Skeletal muscle cell (primary cell): ENCODE results near the gene MAP3K10.
"Not testable (repeated sequence)": the region's sequence is repeated elsewhere in the genome, so short reads cannot be mapped to it uniquely, and the experiment has no call there.

Experiments
- DNase-seq: peaks from one replicate; pipeline ENCODE4 v3.0.0-alpha.2; 2010; ENCODE audit warnings: low read depth
- H3K4me3 ChIP-seq: 2 replicates; pipeline ENCODE4 v1.5.1; 2011; ENCODE audit warnings: low read depth, mild to moderate bottlenecking, control low read depth, low read length, moderate library complexity

Gene MAP3K10

DNA sequence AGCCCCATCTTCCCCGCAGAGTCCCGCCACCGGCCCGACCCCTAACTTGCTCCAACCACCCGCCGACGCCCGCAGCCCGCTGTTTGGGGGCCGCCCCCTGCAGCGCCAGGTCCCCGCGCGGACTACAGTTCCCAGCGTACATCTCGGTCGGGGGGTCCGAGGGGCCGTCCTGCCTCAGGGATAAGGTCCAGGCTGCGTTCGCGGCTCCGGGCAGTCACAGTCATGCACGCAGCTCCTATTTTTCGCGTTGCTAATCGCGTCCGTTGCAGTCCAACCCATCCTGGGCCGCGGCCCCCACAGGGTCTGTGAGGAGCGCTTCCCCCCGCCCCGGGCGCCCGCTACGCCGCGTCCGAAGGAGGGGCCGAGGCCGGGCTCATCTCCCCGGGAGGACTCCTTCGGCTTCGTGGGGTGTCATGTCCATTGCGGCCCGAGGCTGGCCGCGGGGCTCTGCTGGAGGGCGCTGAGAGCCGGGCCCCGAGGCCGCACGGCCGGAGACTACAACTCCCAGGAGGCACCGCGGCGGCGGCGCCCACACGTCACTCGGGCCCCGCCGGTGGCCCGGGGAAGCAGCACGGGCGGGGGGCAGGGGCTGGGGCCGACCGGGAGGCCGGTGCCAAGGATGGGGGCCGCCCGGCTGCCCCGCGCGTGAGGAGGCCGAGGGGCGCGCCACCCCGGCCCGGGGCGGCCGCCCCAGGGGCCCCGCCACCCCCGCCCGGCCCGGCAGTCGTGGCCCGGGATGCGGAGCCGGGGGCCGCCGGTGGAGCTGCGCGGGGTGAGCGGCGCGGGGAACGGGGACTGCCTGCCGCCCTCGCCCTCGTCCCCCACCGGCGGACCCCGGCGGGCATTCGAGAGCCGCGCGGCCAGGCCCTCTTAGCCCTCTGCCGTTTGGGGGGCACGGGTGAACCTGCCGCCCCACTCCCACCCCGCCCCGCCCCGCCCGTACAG is at the start of gene MAP3K10:
MAP3K10 (plus strand) TSS at position 536 of the 945 bp plus-strand sequence. CDS start 606 bp downstream, outside the sequence.
- DNase-seq: peak; percentile 8
- H3K4me3 ChIP-seq: peak within 1 kb of the TSS; percentile 96

DNA sequence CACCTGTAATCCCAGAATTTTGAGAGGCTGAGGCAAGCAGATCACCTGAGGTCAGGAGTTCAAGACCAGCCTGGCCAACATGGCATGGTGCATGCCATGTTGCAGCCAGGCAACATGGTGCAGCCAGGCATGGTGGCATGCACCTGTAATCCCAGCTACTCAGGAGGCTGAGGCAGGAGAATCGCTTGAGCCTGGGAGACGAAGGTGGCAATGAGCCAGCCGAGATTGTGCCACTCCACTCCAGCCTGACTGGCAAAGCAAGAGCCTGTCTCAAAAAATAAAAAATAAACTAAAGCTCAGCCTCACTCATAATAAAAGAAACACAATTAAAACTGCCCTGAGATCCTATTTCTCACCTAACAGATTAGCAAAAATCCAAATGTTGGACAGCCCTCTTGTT is 49.7 kb upstream of the MAP3K10 start:
- DNase-seq: no peak

DNA sequence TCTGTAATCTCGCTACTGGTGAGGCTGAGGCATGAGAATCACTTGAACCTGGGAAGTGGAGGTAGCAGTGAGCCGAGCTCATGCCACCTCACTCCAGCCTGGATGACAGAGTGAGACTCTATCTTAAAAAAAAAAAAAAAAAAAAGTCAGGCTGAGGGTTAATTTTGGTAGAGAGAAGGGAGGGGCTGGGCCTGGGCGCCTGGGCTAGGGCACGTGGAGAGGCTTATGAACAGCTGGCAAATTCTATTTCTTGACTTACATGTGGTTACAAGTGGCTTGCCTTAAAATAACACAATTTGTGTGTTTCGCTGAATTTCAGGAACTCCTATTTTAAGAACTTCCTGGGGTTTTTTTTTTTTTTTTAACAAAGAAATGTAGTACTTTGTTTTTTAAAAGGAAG is 47.6 kb upstream of the MAP3K10 start:
- H3K4me3 ChIP-seq: no peak overlapping the region
- DNase-seq: no peak

More for the DNA sequence above, 49.7 kb upstream of the MAP3K10 start:
- H3K4me3 ChIP-seq: no peak overlapping the region

DNA sequence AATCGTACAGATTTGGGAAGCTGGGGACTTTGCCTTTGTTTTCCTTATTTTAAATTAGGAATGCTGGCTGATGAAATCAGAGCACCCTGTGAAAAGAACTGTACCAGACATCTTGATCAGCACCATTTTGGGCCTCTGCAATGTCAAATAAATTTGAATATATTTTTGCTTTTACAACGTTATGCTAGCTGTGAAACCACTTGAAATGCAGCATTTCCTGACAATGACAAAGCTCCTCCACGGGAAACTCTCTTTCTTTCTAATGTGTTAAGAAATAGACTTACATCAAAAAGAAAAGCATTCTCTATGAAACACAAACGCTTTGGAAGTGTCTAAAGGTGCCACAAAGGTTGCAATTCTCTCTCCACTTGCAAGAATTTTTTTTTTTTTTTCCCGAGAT is 47.1 kb upstream of the MAP3K10 start:
- no peak for DNase-seq
- no peak overlapping the region for H3K4me3 ChIP-seq

DNA sequence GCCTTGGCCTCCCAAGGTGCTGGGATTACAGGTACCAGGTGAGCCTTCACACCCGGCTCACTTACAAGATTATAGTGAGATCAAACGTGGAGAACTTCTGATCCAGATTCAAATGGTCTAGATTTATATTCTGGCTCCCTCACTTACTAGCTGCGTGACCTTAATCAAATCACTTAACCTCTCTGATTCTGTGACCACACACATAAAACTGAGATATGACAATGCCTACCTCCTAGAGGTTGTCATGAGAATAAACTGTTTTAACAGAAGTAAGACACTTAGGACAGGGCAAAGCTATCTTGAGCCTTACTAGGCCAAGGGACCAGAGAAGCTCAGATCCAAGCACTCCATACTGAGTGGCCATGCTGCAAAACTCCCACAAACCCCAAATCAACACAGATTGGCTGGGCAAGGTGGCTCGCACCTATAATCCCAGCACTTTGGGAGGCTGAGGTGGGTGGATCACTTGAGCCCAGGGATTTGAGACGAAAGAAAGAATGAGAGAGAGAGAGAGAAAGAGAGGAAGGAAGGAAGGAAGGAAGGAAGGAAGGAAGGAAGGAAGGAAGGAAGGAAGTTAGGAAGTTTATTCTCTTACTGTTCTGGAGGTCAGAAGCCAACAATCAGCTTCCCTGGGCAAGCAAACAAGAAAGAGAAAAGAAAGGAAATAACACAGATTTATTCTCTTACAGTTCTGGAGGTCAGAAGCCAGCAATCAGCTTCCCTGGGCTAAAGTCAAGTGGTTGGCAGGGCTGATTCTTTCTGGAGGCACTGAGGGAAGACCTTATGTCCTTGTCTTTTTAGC is 46.1 kb upstream of the MAP3K10 start:
- H3K4me3 ChIP-seq: no peak overlapping the region
- no peak for DNase-seq

DNA sequence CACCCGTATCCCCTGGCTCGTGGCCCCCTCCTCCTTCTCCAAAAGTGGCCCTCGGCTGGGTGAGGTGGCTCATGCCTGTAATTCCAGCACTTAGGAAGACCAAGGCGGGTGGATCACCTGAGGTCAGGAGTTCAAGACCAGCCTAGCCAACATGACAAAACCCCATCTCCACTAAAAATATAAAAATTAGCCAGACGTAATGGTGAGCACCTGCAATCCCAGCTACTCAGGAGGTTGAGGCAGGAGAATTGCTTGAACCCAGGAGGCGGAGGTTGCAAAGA is 45.5 kb upstream of the MAP3K10 start:
- H3K4me3 ChIP-seq, DNase-seq: not testable (repeated sequence)

DNA sequence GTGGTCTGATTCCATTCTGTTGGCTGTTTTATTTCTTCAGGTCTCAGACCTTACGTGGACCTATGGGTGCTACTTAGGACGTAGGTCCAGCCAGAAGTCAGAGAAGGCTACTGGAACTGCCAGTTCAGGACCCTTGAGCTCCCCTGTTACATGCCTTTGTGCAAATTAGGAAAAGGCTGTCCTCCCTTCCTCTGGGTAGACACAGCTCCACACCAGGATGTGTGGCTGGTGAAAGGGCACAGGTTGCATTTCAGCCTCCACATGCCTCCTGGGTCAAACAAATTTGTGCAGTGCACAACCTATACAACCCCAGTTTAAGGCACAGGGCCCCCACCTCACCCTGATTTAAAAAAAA is 43.9 kb upstream of the MAP3K10 start:
- DNase-seq: no peak

DNA sequence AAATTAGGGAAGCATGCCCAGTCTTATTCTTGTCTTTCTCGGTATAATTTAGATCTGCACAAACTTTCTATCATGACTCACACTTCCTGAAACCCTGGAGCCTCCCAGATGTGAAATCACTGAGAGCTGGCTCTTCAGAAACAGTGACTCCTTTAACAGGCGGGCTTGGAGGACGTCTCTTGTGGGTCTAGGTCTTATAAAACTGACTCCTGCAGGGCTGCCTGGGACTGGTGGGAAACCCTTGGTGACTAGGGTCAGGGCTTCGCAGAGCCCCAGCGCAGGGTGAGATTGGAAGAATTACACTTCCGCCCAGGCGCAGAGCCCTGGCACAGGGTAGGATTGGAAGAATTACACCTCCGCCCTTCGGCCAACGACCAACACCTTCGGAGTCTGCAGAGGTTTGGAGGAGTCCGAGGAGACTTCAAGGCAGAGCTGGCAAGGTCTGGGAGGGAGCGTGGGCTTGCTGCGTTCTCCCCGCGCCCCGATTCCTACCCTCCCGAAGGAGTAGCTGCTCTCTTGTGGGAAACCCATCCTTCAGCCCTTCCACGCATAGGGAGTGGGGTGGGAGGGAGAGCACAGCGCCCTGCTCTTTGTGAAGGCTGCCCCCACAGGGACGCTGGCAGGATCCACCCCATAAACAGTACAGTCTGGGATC is 43.4 kb upstream of the MAP3K10 start:
- no peak overlapping the region for H3K4me3 ChIP-seq
- DNase-seq: peak; percentile 20

More for the DNA sequence above, 43.9 kb upstream of the MAP3K10 start:
- no peak overlapping the region for H3K4me3 ChIP-seq

DNA sequence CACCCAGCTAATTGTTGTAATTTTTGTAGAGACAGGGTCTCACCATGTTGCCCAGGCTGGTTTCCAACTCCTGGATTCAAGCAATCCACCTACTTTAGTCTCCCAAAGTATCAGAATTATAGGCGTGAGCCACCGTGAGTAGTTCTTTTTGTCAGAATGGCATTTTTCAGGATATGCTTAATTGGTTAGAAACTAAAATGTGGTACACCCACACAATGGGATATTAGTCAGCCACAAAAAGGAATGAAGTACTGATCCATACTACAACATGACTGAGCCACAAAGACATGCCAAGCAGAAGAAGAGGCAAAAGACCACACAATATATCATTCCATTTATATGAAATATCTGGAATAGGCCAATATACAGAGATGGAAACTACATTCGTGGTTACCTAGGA is 41.7 kb upstream of the MAP3K10 start:
- no peak overlapping the region for H3K4me3 ChIP-seq
- DNase-seq: no peak

DNA sequence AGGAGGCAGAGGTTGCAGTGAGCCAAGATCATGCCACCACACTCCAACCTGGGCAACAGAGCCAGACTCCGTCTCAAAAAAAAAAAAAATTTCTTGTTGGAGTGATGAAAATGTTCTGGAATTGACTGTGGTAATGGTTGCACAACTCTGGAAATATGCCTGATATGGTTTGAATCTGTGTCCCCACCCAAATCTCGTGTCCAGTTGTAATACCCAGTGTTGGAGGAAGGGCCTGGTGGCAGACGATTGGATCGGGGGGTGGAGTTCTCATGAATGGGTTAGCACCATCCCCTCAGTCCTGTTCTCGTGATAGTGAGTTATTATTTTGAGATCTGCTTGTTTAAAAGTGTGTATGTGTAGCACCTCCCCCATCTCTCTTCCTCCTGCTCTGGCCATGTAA is 41.1 kb upstream of the MAP3K10 start:
- DNase-seq: no peak
- H3K4me3 ChIP-seq: no peak overlapping the region

DNA sequence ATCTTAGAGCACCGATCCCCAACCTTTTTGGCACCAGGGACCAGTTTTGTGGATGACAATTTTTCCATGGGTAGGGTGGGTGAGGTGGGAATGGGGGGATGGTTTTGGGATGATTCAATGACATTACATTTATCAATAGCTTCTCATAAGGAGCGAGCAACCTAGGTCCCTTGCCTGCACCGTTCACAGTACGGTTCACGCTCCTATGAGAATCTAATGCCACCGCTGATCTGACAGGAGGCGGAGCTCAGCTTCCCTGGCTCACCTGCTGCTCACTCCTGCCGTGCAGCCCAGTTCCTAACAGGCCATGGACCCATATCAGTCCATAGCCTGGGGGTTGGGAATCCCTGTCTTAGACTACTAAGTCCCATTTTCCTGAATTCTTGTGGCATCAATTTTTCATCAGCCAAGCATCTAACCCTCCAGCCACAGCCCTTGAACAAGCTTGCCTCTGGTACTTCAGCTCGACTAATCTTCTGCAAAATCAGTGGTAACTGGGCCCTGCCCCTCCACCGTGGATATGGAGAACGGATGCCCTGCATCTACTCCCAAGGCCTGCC is 37.0 kb upstream of the MAP3K10 start:
- no peak for DNase-seq
- H3K4me3 ChIP-seq: no peak overlapping the region

DNA sequence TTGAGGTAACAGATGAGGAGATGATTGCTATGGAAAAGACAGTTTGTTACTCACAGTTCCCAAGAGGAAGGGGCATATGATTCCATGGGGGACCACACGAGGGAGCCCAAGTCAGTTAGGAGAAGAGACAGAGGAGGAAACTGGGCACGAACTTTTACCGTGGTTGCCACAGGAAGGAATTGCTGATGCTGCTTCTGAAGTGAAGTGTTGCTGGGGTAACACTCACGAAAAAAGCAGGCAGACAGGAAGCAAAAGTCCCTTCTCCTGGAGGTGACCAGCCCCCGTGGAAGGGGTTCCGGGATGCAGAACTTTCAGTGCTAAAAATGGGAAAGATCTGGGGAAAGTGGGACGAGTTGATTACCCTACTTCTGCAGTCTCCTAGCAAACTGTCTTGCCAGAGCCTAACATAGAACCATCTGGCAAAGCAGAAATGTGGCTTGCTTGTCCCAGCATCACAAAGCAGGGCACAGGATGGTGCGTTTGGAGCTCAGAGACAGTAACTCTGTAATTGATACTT is 35.4 kb upstream of the MAP3K10 start:
- no peak for DNase-seq

DNA sequence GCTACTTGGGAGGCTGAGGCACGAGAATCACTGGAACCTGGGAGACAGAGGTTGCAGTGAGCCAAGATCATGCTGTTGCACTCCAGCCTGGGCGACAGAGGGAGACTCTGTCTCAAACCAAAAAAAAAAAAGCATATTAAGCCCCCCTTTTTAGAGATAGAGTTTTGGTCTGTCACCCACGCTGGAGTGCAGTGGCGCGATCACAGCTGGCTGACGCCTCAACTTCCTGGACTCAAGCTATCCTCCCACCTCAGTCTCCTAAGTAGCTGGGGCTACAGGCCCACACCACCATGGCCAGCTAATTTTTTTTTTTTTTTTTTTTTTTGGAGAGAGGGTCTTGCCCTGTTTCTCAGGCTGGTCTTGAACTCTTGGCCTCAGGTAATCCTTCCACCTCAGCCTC is 34.2 kb upstream of the MAP3K10 start:
- no peak for DNase-seq
- H3K4me3 ChIP-seq: no peak overlapping the region

More for the DNA sequence above, 35.4 kb upstream of the MAP3K10 start:
- H3K4me3 ChIP-seq: no peak overlapping the region

DNA sequence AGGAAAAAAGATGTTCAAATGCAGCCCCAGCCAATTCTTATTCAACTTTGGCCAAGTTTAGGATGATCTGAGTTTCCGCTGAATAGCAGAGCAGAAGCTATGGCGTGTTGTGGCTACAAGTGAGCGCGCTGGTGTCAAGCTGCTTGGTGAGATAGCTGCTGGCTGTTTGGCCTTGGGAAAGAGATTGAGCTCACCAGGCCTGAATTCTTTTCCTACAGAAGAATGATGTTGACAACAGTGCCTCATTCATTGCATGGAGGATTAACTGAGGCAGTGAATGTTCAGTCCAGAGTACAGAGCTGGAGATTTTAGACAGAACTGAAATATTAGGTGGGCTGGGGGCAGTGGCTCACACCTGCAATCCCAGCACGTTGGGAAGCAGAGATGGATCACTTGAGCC is 31.5 kb upstream of the MAP3K10 start:
- DNase-seq: no peak
- H3K4me3 ChIP-seq: no peak overlapping the region

DNA sequence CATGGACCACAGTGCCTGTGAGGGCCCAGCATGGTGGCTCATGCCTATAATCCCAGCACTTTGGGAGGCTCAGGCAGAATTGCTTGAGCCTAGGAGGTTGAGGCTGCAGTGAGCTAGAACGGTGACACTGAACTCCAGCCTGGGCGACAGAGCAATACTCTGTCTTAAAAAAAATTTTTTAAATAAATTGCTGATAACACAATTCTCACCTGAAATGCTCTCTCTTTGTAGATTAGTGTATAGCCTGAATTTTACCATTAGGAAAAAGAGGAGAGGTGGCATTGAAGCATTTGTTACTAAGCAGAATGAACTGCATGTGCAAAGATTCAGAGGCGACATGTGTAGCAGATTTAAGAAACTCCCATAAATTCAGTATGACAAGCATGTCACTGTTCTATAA is 29.1 kb upstream of the MAP3K10 start:
- no peak for DNase-seq
- H3K4me3 ChIP-seq: no peak overlapping the region

DNA sequence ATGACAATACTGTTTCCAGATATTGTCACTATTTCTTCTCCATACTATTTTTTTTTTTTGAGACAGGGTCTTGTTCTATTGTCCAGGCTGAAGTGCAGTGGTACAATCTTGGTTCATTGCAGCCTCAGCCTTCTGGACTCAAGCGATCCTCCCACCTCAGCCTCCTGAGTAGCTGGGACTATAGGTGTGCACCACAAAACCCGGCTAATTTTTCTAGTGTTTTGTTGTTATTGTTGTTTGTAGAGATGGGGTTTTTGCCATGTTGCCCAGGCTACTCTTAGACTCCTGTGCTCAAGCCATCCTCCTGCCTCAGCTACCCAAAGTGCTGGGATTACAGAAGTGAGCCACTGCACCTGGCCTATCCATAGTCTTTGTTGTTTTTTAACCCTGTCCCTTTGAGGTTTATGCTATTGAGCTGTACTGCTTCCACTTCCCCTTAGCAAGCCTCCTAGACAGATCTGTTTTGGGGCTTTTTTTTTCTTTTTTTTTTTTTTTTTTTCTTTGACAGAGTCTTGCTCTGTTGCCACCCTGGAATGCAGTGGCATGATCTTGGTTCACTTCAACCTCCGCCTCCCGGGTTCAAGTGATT is 27.6 kb upstream of the MAP3K10 start:
- DNase-seq: no peak
- no peak overlapping the region for H3K4me3 ChIP-seq

DNA sequence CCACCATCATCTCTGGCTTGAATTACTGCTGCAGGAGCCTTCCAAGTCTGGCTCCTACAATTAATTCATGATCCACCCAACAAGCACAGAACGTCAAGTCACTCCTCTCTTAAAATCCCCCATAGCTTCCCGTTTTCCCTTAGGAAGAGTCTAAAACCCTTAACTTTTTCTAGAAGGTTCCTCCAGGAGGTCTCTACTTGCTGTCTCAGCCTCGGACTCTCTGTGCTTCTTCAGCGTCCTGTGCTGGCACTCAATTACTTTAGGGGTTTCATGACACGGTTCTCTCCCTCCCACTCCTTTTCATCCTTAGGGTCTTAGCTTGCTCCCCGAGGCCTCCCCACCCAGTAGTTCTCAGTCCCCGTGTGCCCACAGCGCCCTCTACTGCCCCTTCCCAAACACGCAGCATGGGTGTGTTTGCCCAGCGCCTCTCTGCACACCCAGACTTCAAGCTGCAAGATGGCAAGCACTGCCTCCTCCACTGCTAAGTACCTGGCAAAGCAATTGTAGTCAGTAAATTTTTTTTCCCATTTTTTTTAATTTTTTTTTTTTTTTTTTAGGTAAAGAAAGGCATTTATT is 25.8 kb upstream of the MAP3K10 start:
- DNase-seq: no peak

DNA sequence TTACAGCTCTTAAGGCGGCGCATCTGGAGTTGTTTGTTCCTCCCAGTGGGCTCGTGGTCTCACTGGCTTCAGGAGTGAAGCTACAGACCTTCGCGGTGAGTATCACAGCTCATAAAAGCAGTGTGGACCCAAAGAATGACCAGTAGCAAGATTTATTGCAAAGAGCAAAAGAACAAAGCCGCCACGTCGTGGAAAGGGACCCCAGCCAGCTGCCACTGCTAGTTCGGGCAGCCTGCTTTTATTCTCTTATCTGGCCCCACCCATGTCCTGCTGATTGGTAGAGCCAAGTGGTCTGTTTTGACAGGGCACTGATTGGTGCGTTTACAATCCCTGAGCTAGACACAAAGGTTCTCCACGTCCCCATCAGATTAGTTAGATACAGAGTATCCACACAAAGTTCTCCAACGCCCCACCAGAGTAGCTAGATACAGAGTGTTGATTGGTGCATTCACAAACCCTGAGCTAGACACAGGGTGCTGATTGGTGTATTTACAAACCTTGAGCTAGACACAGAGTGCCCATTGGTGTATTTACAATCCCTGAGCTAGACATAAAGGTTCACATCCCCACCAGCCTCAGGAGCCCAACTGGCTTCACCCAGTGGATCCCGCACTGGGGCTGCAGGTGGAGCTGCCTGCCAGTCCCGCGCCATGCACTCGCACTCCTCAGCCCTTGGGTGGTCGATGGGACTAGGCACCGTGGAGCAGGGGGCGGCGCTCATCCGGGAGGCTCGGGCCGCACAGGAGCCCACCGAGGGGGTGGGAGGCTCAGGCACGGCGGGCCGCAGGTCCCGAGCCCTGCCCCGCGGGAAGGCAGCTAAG is 21.5 kb upstream of the MAP3K10 start:
- not testable (repeated sequence) for H3K4me3 ChIP-seq, DNase-seq

More for the DNA sequence above, 25.8 kb upstream of the MAP3K10 start:
- no peak overlapping the region for H3K4me3 ChIP-seq
